ENCODE data around the gene DPH5. TPM values are rescaled to one million over a fixed set of nuclear protein-coding genes. Genes with fewer than 3 reads are reported as not detected.
A peak's percentile ranks its signal among the peaks of the same experiment; 100 is the strongest.

DPH5 gene
- polyA plus RNA-seq, 1 of the 3 experiments (the other 2 are of a cell fraction): 36.6 TPM

DNA sequence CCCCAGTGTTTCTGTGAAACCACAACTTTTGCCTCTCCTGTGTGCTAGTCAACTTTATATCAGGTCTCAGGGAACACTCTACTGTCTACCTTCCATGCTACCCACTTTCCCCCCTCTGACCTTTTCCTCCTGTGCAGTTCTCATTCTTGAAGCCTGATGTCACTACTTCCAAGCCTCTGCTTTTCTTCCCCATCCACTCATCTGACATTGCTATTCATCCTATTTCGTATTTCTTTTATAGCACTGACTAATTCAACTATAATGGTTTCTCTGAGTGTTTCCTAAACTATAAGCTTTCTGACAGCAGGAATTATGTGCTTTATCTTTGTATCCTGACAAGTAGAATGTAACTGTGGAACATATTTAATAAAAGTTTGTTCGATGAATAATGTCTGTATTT is 18.2 kb upstream of the DPH5 start (continued):
- TF ChIP-seq, protein P1, sequence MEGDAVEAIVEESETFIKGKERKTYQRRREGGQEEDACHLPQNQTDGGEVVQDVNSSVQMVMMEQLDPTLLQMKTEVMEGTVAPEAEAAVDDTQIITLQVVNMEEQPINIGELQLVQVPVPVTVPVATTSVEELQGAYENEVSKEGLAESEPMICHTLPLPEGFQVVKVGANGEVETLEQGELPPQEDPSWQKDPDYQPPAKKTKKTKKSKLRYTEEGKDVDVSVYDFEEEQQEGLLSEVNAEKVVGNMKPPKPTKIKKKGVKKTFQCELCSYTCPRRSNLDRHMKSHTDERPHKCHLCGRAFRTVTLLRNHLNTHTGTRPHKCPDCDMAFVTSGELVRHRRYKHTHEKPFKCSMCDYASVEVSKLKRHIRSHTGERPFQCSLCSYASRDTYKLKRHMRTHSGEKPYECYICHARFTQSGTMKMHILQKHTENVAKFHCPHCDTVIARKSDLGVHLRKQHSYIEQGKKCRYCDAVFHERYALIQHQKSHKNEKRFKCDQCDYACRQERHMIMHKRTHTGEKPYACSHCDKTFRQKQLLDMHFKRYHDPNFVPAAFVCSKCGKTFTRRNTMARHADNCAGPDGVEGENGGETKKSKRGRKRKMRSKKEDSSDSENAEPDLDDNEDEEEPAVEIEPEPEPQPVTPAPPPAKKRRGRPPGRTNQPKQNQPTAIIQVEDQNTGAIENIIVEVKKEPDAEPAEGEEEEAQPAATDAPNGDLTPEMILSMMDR (IDR thresholded peaks at IDR 0.05): peak; percentile 46
- TF ChIP-seq POLR2AphosphoS5 (IDR thresholded peaks at IDR 0.05; ENCODE audit: low read depth, low read length) (peak; percentile 40; the same call in 1 of the 2 replicates), JUND (IDR thresholded peaks at IDR 0.05) (peak; percentile 78), TCF12 (IDR thresholded peaks at IDR 0.05) (peak; percentile 92), RXRA (IDR thresholded peaks at IDR 0.05; ENCODE audit: borderline replicate concordance, low read depth) (peak; percentile 63; the same call in 1 of the 2 replicates), EZH2phosphoT487 (IDR thresholded peaks at IDR 0.05; ENCODE audit: borderline replicate concordance, low read depth) (no peak), EP300 (IDR thresholded peaks at IDR 0.05; ENCODE audit: borderline replicate concordance in 1 of 2, low read depth in 1 of 2, low read length in 1 of 2) (peak in 1 of 2 experiments; percentile 51; a peak in 2 of 4 replicates), SIN3A (IDR thresholded peaks at IDR 0.05; ENCODE audit: borderline replicate concordance, low read depth, low read length) (0 out of 2 replicates have a peak, but pooled peaks have one; percentile 22), RAD21 (IDR thresholded peaks at IDR 0.05; ENCODE audit: low read length) (peak; percentile 39), CHD2 (IDR thresholded peaks at IDR 0.05; ENCODE audit: low read length, partially characterized antibody) (no peak), MEF2A (IDR thresholded peaks at IDR 0.05; ENCODE audit: borderline replicate concordance, low read depth) (no peak), FOSL2 (IDR thresholded peaks at IDR 0.05; ENCODE audit: borderline replicate concordance, low read depth) (peak; percentile 49; the same call in 1 of the 2 replicates)
- TF ChIP-seq, protein P2, sequence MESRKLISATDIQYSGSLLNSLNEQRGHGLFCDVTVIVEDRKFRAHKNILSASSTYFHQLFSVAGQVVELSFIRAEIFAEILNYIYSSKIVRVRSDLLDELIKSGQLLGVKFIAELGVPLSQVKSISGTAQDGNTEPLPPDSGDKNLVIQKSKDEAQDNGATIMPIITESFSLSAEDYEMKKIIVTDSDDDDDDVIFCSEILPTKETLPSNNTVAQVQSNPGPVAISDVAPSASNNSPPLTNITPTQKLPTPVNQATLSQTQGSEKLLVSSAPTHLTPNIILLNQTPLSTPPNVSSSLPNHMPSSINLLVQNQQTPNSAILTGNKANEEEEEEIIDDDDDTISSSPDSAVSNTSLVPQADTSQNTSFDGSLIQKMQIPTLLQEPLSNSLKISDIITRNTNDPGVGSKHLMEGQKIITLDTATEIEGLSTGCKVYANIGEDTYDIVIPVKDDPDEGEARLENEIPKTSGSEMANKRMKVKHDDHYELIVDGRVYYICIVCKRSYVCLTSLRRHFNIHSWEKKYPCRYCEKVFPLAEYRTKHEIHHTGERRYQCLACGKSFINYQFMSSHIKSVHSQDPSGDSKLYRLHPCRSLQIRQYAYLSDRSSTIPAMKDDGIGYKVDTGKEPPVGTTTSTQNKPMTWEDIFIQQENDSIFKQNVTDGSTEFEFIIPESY (IDR thresholded peaks at IDR 0.05; ENCODE audit: borderline replicate concordance, low read depth): no peak

- H3F3A ChIP-seq (replicated peaks; ENCODE audit: insufficient read depth): peaks cover 9% of the 10 kb centered on the region
- ChIA-PET CTCF (no interaction called here), POLR2A (no interaction called here)
- no peak overlapping the region for H3K4me2 ChIP-seq
- no peak overlapping the region for H2AFZ ChIP-seq (ENCODE audit: low read depth)
- H3K79me2 ChIP-seq (ENCODE audit: insufficient read depth): 0 out of 2 replicates have a peak, but pooled peaks cover 6% of the 10 kb centered on the region
- 100% methylated on average over 1 of the region's 1 CpG for WGBS (ENCODE audit: low lambda C conversion rate)
- H3K4me3 ChIP-seq (ENCODE audit: low read depth in 2 of 2, low read length in 1 of 2): no peak overlapping the region
- TF ChIP-seq RFX5 (IDR thresholded peaks at IDR 0.05; ENCODE audit: low read length) (no peak), REST (IDR thresholded peaks at IDR 0.05; ENCODE audit: low read depth, low read length) (no peak), EP300 (IDR thresholded peaks at IDR 0.05; ENCODE audit: borderline replicate concordance in 1 of 2, low read depth in 1 of 2, low read length in 1 of 2) (no peak), MXI1 (IDR thresholded peaks at IDR 0.05; ENCODE audit: low read depth, low read length) (no peak), RAD21 (IDR thresholded peaks at IDR 0.05; ENCODE audit: low read length) (no peak), FOXJ3 (CRISPR knock-in tag; IDR thresholded peaks at IDR 0.05) (no peak), RXRA (IDR thresholded peaks at IDR 0.05; ENCODE audit: borderline replicate concordance, low read depth) (no peak), PBX3 (IDR thresholded peaks at IDR 0.05) (no peak), NFIC (IDR thresholded peaks at IDR 0.05; ENCODE audit: borderline replicate concordance) (no peak)
- TF ChIP-seq, protein P3, sequence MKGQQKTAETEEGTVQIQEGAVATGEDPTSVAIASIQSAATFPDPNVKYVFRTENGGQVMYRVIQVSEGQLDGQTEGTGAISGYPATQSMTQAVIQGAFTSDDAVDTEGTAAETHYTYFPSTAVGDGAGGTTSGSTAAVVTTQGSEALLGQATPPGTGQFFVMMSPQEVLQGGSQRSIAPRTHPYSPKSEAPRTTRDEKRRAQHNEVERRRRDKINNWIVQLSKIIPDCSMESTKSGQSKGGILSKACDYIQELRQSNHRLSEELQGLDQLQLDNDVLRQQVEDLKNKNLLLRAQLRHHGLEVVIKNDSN (IDR thresholded peaks at IDR 0.05; ENCODE audit: borderline replicate concordance, low read depth): no peak
- TF ChIP-seq, protein P4, sequence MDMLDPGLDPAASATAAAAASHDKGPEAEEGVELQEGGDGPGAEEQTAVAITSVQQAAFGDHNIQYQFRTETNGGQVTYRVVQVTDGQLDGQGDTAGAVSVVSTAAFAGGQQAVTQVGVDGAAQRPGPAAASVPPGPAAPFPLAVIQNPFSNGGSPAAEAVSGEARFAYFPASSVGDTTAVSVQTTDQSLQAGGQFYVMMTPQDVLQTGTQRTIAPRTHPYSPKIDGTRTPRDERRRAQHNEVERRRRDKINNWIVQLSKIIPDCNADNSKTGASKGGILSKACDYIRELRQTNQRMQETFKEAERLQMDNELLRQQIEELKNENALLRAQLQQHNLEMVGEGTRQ (IDR thresholded peaks at IDR 0.05; ENCODE audit: borderline replicate concordance, low read depth, low read length): no peak
- H3K36me3 ChIP-seq (replicated peaks in 1 of 2; ENCODE audit: control insufficient read depth in 1 of 2, insufficient read depth in 2 of 2, low read length in 1 of 2): peaks cover 4% of the 10 kb centered on the region in 2 experiments
- H4K20me1 ChIP-seq (ENCODE audit: insufficient read depth): no peaks in the 10 kb centered on the region
- no peaks in the 10 kb centered on the region for H3K9me2 ChIP-seq
- no peaks in the 10 kb centered on the region for H3K4me1 ChIP-seq (ENCODE audit: control insufficient read depth in 1 of 2, insufficient read depth in 2 of 2, low read depth in 1 of 2, low read length in 1 of 2)
- H3K9me3 ChIP-seq: 0 out of 2 replicates have a peak, but pooled peaks cover 5% of the 10 kb centered on the region
- no peaks in the 10 kb centered on the region for H3K27me3 ChIP-seq (ENCODE audit: insufficient read depth)
- no peak for DNase-seq
- H3K9ac ChIP-seq: no peak overlapping the region
- H3K27ac ChIP-seq (ENCODE audit: low read depth in 2 of 2, low read length in 1 of 2): no peak overlapping the region
Measured at GRCh38 chr1:101041300-101041699, 15.7 kb upstream of the DPH5 start.

Measured in SK-N-SH (cell line).